GM12865 (cell line): ENCODE results near the gene TXN2.
A peak's percentile ranks its signal among the peaks of the same experiment; 100 is the strongest.
"Not testable (repeated sequence)": the region's sequence is repeated elsewhere in the genome, so short reads cannot be mapped to it uniquely, and the experiment has no call there.

Experiments
- DNase-seq: peaks from one replicate; pipeline ENCODE4 v3.0.0; 2010; ENCODE audit warnings: low read depth
- H3K4me3 ChIP-seq: 2 replicates; pipeline ENCODE4 v1.5.1; 2011; ENCODE audit warnings: mild to moderate bottlenecking, low read depth, low read length, control low read depth
- CTCF ChIP-seq: IDR thresholded peaks from 2 replicates; pipeline ENCODE4 v1.5.1; 2011; ENCODE audit warnings: low read length, control low read depth, low read depth, inconsistent platforms; ENCODE audit not compliant: insufficient read depth; ENCODE audit errors: missing control alignments

The TXN2 gene

GRCh38 chr22:36481393-36482168 lies at the start of gene TXN2:
Gene TXN2, minus strand, starts transcription at chr22:36481640. Its CDS starts 803 bp downstream, at chr22:36480837.
- H3K4me3 ChIP-seq: peak within 1 kb of the TSS; percentile 81
- DNase-seq: peak; percentile 98
- no peak for TF ChIP-seq CTCF

GRCh38 chr22:36528795-36529751 lies 47.6 kb upstream of the TXN2 start, which contains the start of gene EIF3D:
Gene EIF3D, minus strand, starts transcription at chr22:36529166. Its CDS starts 3,045 bp downstream, at chr22:36526121.
- peak; percentile 100 for DNase-seq
- H3K4me3 ChIP-seq: peak within 1 kb of the TSS; percentile 87
- no peak for TF ChIP-seq CTCF

GRCh38 chr22:36528341-36528740 lies 46.9 kb upstream of the TXN2 start:
- peak overlapping the region; percentile 87 for H3K4me3 ChIP-seq
- peak; percentile 45 for DNase-seq
- TF ChIP-seq CTCF: no peak

- no peak overlapping the region for H3K4me3 ChIP-seq
- no peak for DNase-seq
- no peak for TF ChIP-seq CTCF
Measured at GRCh38 chr22:36522662-36523061, 41.2 kb upstream of the TXN2 start.

- DNase-seq: no peak
- H3K4me3 ChIP-seq: no peak overlapping the region
- TF ChIP-seq CTCF: no peak
Measured at GRCh38 chr22:36520423-36520822, 39.0 kb upstream of the TXN2 start.

- not testable (repeated sequence) for H3K4me3 ChIP-seq, DNase-seq
Measured at GRCh38 chr22:36519906-36520305, 38.5 kb upstream of the TXN2 start.

- TF ChIP-seq CTCF: no peak
- H3K4me3 ChIP-seq: no peak overlapping the region
- no peak for DNase-seq
Measured at GRCh38 chr22:36514766-36515165, 33.3 kb upstream of the TXN2 start.
